Measurements from ENCODE around the gene NIM1K.

DNA sequence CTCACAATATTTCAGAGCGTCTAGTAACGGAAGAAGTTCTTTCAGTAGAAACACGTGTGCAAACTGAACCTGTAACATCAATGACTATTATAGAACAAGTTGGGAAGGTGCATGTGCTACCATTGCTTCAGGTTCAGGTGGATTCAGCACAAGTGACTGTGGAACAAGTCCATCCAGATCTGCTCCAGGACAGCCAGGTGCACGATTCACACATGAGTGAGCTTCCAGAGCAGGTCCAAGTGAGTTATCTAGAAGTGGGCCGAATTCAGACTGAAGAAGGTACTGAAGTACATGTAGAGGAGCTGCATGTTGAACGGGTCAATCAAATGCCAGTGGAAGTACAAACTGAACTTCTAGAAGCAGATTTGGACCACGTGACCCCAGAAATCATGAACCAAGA, 17.4 kb upstream of the NIM1K start:
- no peak for TF ChIP-seq CTCF (IDR thresholded peaks at IDR 0.05)
- no peak for TF ChIP-seq EZH2 (IDR thresholded peaks at IDR 0.05; ENCODE audit: borderline replicate concordance, insufficient read depth, low read depth, low read length, poor library complexity, severe bottlenecking)
